HG03521 (cell line): Measurements from ENCODE around the gene LYL1.

Source experiments
- ATAC-seq: cut with Tn5 transposase; IDR thresholded peaks from one replicate; pipeline ENCODE4 v1.9.1; 2021; ENCODE audit warnings: mild to moderate bottlenecking, moderate library complexity; ENCODE audit not compliant: unreplicated experiment

Gene LYL1

GRCh38 chr19:13110099-13110610 is 7.5 kb upstream of the LYL1 start:
- no peak for ATAC-seq

GRCh38 chr19:13109361-13110098 is 6.9 kb upstream of the LYL1 start:
- no peak for ATAC-seq

- ATAC-seq = no peak
Measured at GRCh38 chr19:13104848-13105711, 2.4 kb upstream of the LYL1 start.

- peak; percentile 46 for ATAC-seq
Measured at GRCh38 chr19:13104360-13104847, 1.7 kb upstream of the LYL1 start.

- no peak for ATAC-seq
Measured at GRCh38 chr19:13103581-13104359, 1.1 kb upstream of the LYL1 start.

GRCh38 chr19:13102416-13102665 is 317 bp downstream of the LYL1 start:
- ATAC-seq = no peak

GRCh38 chr19:13101590-13102415 is 855 bp downstream of the LYL1 start:
- ATAC-seq = no peak

- no peak for ATAC-seq
Measured at GRCh38 chr19:13100841-13101589, 1.6 kb downstream of the LYL1 start.

GRCh38 chr19:13100031-13100588 is 2.5 kb downstream of the LYL1 start:
- ATAC-seq = no peak

- no peak for ATAC-seq
Measured at GRCh38 chr19:13099073-13099999, 3.3 kb downstream of the LYL1 start.

GRCh38 chr19:13098277-13099072 is 4.2 kb downstream of the LYL1 start:
- no peak for ATAC-seq

- ATAC-seq = no peak
Measured at GRCh38 chr19:13097463-13098258, 5.0 kb downstream of the LYL1 start.

- ATAC-seq = no peak
Measured at GRCh38 chr19:13097033-13097462, 5.6 kb downstream of the LYL1 start.

- no peak for ATAC-seq
Measured at GRCh38 chr19:13095934-13096927, 6.4 kb downstream of the LYL1 start.

GRCh38 chr19:13095393-13095784 is 7.3 kb downstream of the LYL1 start:
- ATAC-seq = no peak
